MV-4-11 (cell line): ENCODE results near the gene TSKU.

Source experiments
- DNase-seq: peaks from one replicate; lab custom pipeline; 2025; lab: John Stamatoyannopoulos, UW

The TSKU gene

DNA sequence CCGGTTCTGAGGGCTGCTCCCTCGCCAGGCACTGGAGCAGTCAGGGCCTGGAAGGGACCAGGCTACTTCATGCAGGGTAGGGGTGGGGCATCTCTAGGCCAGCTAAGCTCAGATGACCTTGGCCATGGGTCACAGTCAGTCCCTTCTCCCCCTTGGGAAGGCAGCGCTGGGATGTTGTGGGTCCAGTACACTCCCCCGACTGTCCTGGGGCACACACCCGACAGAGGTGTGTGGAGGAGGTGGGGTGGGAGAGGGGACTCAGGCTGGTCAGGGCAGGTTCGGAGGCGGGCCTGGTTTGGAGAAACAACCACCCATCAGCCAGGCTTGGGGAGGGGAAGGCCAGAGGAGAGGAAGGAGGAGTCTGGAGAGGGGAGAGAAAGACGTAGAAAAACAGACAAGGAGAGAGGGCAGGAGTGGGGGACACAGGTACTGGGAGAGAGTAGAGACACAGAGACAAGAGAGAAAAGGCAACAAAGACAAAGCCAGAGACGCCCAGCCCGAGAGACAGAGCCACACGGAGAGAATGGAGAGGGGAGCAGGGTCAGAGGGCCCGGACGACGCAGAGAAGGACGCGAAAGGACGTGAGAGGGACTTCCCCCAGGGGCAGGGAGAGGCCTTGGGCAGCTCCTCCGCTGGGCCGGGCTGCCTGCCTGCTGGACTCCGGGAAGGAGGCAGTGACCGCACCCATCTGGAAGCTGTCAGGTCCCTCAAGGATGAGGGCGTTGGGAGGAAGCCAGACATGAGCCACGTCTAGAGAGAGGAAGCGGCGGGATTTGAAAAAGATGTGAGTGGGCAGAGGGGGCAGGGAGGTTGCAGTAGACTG, 30.6 kb upstream of the TSKU start:
- no peak for DNase-seq

DNA sequence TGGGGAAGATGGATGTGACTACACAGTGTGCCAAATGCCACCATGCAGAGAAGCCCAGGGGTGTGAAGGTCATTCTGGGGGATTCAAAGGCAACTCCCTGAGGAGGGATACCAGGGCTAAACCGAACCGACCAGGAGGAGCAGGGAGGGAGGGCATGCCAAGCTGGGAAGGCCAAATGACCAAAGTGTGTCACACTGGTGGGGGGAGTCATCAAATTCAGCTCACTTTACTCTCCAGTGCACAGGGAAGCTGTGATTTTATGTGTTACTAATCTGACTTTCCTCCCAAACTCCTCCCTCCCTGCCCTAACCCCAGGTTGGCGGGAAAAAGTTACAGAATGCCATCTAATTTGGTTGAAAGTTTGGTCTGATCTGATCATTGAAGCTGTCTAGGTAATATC, 29.7 kb upstream of the TSKU start:
- DNase-seq: no peak

DNA sequence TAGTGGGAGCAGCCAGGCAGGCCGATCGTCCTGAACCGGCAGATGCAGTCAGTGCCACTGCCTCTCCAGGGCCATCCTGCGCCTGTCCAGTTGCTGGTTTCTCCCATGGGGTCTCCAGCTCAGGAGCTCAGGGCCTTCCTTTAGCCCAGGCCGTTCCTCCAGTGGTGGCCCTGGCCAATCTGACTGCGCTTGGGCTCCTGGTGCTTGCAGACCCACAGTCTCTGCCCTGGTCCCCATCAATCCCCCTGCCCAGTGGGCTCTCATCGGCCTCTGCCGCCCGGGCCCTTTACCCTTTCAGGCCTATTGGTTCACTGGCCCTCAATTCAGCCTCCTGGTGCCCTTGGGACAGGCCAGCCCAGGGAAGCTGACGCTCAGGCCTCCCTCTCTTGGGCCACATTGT, 29.2 kb upstream of the TSKU start:
- no peak for DNase-seq

DNA sequence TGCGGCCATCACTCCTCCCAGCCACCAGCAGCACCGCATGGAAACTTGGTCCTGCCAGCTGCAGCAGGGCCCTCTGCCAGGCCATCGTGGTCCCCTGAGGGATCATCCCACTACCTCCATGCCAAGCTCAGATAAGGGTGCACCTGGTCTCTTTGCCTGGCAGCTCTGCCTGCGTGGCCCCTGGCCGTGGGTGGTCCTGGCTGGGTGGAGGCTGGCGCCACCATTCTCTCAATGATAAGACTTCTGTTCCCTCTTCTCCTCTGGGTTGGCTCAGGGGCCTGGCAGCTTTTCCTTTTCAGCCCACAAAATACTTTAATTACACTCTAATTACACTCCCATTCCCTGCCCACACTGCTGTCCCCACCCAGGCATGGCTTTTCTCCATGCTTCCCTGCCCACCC, 26.8 kb upstream of the TSKU start:
- no peak for DNase-seq

DNA sequence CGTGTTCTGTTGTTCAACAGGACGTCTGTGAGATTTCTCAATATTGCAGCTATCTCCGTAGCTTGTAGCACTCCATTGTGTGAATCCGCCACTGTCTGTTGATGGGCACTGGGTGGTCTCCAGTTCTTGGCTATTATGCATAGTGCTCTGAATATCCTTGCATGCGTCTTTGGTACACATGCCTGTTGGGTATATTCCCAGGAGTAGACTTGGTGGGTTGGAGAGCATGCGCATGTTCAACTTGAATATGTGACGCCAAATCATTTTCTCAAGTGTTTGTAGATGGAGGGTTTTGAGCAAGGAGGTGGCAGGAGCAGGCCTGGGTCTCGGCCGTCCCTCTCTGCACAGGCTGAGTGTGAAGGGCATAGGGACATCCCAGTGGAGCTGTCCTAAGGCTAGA, 24.8 kb upstream of the TSKU start:
- DNase-seq: no peak

DNA sequence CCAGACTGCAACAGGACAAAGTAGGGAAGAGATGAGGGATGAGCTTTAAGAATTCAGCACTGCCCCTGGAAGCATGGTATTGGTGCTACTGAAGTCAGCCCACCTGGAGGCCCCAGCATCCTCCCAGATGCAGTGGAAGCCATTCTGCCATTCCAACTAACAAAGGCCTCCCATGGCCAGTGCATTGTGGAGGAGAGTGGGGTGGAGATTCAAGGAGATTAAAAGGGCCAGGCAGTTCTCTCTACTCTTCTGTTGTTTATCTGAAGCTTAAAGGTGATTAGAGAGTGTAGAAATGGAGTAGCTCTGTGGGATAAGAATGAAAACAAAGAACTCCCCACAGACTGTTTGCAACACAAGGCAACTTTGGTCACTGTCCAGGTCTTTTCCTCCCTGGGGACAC, 24.1 kb upstream of the TSKU start:
- DNase-seq: no peak

DNA sequence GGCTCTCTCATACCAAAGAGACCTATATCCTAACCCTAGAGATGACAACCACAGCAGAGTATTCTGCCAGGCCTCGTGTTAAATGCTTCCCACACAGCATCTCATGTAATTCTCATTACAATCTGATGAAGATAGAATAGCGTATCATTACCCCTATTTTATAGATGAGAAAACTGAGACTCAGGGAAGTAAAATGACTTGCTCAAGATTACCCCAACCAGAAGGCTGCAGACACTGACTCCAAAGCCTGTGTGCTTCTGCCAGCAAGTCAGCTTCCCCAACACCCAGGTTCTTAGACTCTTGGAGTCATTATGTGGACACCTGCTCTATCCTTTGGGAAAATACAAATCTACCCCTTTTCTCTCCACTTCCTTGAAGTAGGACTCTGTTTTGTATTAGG, 23.6 kb upstream of the TSKU start:
- no peak for DNase-seq

DNA sequence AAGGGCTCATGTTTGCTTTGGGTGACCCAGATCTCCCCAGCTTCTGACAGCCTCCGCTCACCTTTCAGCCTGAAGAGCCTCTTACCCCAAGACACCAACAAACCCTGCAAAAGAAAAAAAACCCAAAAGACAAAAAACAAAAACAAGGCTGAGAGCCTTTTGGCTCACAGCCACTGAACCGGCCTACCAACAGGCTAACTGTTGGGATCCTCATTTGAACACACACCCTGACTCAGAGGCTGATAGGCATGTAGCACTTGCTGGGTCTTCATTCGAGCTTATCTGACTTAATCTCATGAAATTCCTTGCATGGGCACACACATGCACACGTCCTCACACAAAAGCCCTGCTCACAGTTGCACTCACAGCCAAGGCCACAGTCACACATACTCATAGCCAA, 22.9 kb upstream of the TSKU start:
- DNase-seq: no peak

DNA sequence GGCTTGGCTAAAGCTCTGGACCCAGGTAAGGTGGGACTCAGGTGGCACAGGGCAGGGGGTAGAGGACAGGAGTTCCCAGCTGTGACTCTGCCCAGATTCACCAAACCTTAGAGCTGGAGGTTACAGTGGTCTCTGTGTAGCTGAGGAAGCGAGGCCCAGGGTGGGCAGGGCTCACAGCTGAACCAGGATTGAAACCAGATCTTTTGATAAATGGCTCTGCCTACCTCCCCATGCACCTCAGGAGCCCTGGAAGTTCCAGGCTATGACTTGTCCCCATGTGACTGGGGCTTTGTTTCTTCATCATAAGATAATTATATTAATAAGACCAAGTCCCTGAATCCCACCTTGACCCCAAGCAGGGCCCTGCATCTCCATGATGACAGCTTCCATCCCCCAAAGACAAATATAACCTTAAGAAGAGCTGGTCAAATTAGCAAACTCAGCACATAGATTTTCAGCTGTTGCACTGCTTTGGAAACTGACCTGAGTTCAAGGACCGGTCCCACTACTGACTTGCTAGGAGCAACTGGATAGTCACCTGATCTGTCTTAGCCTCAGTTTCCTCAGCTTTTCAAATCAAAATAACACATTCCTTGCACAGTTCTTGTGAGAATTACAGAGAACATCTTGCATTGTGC, 21.3 kb upstream of the TSKU start:
- no peak for DNase-seq

DNA sequence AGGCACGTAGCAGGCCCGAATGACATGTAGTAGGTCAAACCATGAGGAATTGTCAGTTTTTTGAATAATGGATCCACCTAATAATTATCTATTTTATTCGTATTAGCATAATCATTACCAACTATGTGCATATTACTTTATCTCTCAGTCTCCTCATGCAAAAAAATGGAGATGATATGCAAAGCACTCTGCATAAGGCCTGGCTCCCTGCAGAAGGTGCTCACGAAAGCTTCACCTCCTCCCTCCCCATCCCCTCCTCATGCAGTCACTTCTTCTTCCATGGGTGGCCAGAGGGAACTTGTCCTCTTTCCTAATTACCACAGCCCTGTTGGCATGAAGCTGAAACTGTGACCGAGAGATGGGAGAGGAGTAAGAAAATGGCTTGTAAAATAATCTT, 20.8 kb upstream of the TSKU start:
- no peak for DNase-seq

DNA sequence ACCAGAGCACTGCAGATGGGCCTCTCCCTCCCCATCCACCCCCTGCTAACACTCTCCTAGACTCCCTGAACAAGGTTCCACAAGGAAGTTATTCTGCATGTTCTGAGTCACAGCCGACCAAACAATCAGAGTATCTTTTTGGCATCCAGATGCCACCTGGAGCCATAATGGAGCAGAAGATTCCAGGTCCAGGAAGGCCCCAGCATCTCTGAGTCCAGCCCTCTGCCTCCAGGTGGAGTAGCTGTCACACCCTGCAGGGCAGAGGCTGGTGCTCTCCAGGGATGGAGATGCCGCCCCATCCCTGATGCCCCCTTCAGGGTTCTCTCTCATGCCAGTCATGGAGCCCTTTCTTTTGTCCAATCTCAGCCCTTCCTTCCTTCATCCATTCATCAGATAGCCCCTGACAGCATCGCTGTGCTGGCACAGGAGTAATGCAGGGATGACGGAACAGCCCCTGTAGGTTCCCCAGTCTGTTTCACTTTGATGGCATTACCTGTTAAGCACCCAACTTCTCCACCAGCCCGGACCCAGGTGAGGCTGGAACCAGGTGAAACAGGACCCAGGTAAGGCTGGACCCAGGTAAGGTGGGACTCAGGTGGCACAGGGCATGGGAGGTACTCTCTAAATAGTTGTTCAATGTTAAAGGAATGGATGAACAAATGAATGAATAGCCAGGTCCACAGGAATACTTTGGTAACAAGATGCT, 20.1 kb upstream of the TSKU start:
- DNase-seq: no peak

DNA sequence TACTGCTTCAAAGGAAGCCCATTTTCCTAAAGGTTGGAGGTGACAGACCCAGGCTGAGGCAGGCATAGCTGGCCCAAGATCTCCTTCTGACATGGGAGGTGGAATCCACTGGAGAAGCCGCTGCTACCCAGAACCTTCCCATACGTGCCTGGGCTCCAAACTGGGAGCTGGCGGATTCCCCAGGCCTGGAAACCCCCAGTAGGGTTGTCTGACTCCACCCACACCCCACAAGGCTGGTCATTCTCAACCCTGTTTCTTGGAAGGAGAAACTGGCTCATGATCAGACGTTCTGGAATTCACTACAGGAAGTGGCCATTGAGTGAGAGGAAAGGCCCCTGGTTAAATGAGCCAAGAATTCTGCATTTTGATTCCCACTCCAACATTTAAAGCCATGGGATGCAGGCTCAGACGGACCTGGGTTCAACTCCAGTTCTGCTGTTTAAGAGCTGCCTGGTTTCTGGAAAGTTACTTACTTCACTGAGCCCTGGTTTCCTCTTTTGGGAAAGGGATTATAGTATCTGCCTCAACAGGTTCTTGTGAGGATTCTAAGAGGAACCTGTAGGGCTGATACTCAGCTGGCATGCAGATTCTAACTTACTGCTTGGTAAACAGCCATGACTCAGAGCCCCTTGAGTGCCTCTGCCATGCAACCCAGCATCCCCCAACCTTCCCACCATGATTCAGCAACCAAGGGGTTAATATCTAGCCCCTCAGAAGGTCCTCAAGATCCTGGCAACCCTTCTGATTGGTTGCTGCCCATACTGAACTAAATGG, 19.4 kb upstream of the TSKU start:
- DNase-seq: peak; percentile 5

DNA sequence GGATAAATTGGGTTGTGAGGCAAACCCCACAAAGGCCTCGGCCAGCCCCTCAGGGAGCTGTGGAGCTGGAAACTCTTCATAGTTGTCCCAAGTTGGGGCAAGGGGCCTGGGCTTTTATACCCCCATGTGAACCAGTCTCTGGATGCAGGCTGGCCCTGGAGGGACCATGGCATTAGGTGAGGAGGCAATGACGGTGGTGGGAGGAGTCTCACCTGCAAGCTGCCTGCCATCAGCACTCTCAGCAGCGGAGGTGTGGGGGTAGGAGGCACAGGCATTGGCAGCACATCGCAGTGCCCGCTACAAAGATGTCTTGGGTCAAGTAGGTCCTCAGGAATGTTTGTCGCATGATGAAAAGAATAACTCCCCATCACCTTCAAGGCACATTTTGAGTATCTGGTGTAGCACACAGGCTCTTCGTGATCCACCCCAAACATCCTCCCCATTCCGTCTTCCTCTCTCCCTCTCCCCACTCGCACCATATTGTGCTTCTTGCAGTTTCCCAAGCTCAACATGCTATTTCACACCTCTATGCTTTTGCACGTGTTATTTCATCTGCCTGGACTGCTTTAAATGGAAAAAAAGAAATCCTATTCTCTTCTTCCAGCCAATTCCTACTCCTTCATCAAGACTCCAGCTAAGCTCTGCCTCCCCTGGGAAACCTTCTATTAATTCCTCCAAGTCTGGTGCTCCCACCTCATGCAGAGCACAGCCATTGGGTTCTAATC, 18.1 kb upstream of the TSKU start:
- DNase-seq: no peak

DNA sequence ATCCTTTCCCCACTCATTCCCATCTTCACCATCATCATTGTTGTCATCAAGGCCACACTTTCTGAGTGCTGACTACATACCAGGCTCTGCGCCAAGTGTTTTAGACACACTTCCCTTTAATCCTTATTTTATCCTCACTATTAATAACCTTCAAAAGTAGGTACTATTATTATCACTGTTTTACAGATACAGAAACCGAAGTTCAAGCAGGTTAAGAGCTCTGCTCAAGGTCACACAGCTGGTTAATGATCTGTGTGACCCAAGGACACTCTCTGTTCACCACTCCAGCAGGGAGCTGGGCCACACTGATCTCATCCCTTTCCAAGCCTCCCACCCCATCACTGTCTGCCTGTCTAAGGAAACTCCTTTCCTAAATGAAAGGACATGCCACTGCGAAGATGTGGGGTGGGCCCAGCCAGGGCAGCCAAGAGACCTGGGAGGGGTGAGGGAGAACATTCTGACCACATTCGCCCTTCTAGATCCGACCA, 17.2 kb upstream of the TSKU start:
- no peak for DNase-seq

DNA sequence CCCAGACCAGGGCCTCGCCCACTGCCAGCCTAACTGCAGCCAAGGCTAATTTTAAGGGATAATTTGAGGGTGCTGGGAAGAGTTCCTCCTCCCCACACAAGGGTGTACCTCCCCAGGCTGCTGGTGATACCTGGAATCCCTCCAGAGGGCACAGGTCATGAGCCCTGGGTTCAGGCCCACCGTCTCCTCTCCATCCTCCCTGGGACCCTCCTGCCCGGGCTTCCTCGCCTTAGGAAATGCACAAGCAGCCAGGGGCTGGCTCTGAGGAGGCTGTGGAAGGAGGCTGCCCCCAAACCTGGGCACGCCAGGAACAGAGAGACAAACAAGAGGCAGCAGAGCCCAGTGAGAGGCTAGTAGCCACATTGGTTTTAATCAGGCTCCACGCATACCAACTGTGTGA, 16.6 kb upstream of the TSKU start:
- DNase-seq: no peak

DNA sequence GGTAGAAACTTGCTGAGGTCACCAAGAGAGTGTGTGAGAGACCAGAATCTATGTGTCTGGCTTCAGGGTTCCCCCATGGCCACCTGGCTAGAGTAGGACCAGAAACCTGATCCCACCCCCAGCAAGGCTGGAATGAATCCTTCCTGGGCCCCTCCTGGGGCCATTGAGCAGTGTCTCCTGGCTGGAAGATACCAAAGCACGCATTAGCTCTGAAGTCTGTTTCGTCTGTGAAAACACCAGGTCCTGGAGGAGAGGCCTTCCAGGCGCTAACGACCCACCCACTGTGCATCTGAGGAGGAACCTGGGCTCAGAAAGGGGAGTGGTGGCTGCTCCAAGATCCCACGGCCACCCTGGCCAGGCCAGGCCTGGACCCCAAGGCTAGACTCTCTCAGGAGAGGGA, 15.5 kb upstream of the TSKU start:
- DNase-seq: no peak

DNA sequence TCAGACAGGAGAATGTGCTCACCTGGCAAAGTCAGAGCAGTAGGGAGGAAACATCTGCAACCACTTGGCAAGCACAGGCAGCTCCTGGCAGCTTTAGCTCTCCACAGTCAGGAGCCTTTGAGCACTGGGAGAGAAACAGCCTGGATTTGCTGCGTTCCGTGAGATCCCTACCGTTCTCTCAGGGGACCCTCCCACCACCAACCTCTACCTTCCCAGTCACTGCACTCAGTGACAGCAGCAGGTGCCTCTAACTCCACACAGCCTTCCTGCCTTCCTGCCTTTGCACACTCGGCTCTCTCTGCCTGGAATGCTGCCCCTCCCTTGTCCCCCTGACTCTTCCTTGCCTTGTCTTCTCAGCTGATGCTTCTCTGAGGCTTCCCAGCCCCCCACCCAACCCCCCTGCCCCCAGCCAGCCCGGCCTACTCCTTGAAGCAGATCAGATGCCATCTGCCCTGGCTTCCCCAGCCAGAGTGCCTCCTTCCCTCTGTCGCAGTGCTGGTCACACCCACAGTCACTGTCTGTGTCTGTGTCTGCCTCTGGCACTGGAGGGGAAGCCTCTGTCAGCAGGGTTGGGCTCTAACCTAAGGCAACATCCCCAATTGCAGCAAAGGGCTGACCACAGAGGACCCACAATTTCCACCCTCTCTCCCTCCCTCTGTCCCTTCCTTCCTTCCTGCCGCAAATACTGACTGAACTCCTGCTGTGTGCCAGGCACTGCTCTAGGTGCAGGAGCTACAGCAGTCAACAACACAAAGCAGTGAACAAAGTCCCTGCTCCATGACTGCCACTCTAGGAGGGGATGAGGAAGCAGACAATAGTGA, 14.9 kb upstream of the TSKU start:
- DNase-seq: peak; percentile 92

DNA sequence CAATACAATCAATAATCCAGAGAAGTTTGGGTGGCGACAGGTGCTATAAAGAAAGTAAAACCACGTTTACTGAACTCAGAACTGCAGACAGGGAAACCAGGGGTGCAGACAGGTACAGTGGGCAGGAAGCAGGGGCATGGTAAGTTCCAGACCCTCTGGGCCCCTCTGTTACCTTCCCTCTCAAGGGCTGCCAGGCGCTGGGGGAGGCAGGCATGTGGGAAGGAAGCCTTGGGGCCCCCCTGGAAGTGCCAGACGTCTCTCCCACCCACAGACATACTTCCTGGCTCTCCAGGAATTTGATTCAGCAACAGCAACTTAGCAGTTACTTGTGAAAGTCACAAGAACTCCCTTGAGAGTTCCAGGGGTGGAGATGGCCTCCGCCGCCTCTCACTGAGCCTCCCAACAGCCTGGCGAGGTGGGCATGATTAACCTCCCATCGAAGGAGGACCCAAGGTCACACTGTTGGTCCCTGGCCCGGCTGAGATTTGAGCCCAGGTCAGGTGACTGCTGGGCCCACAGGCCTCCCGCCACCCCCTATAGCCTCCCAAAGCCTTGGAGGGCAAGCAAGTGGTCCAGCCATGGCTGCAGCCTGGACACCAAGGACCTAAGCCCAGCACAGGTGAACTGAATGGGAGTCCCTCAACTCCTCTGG, 14.1 kb upstream of the TSKU start:
- DNase-seq: no peak

DNA sequence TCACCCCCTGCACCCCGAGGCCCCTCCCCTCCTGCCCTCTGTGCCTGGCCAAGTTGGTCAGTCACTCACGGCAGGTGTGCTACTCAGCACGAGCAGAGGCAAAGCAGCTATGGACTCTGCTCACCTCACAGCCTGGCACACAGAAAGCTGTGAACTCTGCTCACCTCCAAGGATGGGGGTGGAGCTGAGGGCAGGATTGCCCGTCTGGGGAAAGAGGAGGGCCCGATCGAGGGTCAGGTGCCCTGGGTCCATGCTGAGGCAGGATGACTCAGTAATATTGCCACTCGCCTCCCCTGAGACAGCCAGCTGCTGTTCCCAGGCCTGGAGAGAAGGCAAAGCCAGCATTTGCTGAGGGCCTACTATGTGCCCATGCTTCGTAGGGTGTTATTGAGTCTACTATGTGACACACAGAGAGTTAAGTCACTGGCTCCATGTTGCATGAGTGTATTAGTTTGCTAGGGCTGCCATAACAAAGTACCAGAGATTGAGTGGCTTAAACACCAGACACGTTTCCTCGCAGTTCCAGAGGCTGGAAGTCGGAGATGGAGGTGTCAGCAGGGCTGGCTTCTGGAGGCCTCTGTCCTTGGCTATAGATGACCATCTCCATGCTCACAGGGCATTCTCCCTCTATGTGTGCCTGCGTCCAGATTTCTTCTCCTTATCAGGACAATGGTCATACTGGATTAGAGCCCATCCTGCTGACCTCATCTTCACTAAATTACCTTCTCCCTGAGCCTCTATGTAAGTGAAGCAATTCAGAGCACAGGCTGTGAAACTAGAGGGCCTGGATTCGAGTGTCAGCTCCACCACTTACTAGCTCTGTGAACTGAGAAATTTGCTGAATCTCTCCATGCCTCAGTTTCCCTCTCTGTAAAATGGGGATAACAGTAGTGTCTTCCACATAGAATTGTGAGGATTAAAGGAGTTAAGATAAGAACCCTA, 13.2 kb upstream of the TSKU start:
- no peak for DNase-seq
